Measurements from ENCODE around the gene KDM2A.
"Not testable (repeated sequence)": the region's sequence is repeated elsewhere in the genome, so short reads cannot be mapped to it uniquely, and the experiment has no call there.

Gene KDM2A

GRCh38 chr11:67167719-67168118 is 48.7 kb downstream of the KDM2A start:
- no peak for DNase-seq (ENCODE audit: low read depth in 2 of 2)

DNA sequence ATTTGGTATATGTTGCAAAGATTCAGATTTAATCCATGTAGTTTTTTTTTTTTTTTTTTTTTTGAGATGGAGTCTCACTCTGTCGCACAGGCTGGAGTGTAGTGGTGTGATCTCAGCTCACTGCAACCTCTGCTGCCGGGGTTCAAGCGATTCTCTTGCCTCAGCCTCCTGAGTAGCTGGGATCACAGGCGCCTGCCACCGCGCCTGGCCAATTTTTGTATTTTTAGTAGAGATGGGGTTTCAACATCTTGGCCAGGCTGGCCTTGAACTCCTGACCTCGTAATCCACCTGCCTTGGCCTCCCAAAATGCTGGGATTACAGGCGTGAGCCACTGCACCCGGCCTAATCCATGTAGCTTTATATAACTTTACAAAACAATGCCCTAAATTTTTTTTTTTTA is 49.8 kb downstream of the KDM2A start:
- not testable (repeated sequence) for DNase-seq (ENCODE audit: low read depth in 2 of 2)

DNA sequence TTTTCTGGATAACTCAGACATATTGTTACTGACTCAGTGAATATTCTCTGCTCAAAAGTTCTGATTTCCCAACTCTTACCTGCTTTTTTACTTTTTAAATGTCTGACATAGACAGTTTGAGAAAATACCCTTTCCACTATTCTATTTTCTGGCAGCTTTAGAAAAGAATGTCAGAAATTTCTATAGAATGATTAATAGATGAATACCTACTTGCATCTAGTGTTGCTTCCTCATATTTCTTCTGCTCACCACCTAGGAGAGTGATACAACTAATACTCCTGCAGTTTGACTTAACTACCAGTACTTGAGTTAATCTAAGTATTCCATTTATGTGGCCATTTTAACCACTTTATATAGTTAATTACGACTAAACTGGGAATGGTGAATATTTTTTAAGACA is 55.2 kb downstream of the KDM2A start:
- DNase-seq (ENCODE audit: low read depth in 2 of 2), result no peak

DNA sequence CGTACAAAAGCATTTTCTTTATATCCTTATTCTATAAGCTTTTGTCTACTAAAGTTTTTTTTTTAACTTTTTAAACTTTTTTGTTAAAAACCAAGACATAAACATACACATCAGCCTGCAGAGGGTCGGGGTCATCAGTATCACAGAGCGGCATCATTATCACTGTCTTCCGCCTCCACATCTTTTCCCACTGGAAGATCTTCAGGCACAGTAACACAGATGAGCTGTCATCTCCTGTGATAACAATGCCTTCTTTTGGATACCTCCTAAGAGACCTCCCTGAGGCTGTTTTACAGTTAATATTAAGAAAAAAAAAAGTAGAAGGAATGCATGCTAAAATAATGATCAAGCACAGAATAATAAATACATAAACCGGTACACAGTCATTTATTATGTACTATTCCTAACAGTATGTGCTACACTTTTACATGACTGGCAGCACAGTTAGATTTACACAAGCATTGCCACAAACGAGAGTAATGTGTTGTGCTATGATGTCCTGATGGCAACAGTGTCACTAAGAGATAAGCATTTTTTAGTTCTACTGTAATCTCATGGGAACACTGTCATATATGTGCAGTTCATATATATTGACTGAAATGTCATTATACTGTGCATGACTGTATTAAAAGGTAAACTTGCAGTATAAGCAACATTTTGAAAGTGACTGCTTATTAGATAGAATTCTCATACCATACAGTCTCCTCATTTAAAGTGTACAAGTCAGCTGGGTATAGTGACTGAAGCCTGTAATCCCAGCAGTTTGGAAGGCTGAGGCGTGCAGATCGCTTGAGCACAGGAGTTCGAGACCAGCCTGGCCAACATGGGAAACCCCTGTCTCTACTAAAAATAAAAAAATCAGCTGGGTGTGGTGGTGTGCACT is 58.6 kb downstream of the KDM2A start:
- DNase-seq (ENCODE audit: low read depth in 2 of 2), result no peak

- no peak for DNase-seq (ENCODE audit: low read depth in 2 of 2)
Observed at GRCh38 chr11:67178421-67178820, 59.4 kb downstream of the KDM2A start.

GRCh38 chr11:67178878-67179277 is 59.8 kb downstream of the KDM2A start:
- no peak for DNase-seq (ENCODE audit: low read depth in 2 of 2)

- no peak for DNase-seq (ENCODE audit: low read depth in 2 of 2)
Observed at GRCh38 chr11:67179892-67180490, 60.9 kb downstream of the KDM2A start.

DNA sequence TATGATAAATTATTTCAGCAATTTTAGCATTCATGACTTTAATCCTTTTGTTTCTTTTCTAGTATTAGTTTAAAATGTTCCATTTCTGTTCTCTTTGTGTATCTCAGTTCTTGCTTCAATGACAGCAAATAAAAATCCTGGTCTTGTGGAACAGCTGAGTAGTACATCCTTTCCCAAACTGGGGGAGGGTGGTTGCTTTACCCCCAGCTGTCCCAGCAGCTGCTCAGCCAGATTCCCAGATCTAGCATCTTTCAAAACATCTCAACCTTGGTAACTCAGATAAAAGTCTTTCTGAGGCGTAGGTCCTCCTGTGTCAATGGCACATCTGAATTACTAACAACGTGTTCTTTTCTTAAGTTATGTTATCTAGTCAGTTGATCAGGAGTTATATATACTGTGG is 75.0 kb downstream of the KDM2A start:
- no peak for DNase-seq (ENCODE audit: low read depth in 2 of 2)

GRCh38 chr11:67195971-67196456 is 77.0 kb downstream of the KDM2A start:
- peak; percentile 94 for DNase-seq (ENCODE audit: low read depth in 2 of 2)

DNA sequence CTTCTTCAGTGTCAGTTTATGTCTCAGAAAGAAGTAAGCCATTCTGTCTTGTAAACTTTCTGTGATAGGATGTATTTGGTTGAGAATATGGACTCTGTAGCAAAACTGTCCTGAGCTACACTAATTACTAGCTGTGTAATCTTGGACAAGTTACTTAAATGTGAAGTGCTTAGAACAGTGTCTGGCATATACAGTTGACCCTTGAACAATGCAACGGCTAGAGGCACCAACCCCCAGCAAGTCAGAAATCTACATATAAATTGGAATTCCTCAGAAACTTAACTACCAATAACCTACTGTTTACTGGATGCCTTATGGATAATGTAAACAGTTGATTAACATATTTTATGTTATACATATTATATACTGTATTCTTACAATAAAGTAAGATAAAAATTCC is 78.5 kb downstream of the KDM2A start:
- no peak for DNase-seq (ENCODE audit: low read depth in 2 of 2)

DNA sequence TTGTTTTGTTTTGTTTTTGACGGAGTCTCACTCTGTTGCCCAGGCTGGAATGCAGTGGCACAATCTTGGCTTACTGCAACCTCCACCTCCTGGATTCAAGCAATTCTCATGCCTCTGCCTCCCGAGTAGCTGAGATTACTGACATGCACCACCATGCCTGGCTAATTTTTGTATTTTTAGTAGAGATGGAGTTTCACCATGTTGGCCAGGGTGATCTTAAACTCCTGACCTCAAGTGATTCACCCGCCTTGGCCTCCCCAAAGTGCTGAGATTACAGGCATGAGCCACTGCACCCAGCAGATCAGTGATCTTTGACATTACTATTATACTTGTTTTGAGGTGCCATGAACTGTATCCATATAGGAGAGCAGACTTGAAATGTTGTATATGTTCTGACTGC is 79.7 kb downstream of the KDM2A start:
- DNase-seq (ENCODE audit: low read depth in 2 of 2), result not testable (repeated sequence)

- DNase-seq (ENCODE audit: low read depth in 2 of 2), result no peak
Observed at GRCh38 chr11:67199751-67200150, 80.7 kb downstream of the KDM2A start.

DNA sequence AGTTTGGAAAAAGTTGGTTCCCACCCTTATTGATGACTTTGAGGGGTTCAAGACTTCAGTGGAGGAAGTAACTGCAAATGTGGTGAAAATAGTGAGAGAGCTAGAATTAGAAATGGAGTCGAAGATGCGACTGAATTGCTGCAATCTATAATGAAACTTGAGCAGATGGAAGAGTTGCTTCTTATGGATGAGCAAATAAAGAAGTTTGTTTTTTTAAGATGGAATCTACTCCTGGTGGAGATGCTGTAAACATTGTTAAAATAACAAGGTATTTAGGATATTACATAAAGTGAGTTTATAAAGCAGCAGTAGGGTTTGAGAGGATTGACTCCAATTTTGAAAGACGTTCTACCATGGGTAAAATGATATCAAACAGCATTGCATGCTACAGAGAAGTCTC is 83.0 kb downstream of the KDM2A start:
- no peak for DNase-seq (ENCODE audit: low read depth in 2 of 2)

DNA sequence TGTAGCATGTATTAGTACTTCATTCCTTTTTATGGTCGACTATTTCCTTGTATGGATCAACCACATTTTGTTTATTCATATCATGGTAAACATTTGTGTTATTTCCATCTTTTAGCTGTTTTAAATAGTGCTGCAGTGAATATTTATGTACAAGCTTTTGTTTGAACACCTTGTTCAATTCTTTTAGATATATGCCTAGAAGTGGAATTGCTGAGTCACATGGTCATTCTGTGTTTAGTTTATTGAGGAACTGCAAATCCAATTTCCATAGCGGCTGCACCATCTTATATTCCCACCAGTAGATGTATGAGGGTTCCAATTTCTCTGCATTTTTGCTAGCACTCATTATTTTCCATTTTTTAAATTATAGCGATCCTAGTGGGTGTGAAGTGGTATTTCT is 85.8 kb downstream of the KDM2A start:
- no peak for DNase-seq (ENCODE audit: low read depth in 2 of 2)

DNA sequence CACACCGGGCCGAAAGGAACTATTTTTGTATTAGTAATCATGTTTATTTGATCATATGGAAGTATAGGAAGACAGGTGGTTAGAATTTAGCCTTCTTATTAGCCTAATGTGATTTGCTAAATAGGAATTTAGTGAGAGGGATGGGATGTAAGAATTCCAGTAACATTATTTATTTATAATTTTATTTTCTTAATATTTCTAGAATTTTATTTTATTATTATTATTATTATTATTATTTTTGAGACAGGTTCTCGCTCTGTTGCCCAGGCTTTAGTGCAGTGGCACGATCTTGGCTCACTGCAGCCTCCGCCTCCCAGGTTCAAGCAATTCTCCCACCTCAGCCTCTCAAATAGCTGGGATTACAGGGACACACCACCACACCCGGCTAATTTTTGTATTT is 90.2 kb downstream of the KDM2A start:
- not testable (repeated sequence) for DNase-seq (ENCODE audit: low read depth in 2 of 2)

DNA sequence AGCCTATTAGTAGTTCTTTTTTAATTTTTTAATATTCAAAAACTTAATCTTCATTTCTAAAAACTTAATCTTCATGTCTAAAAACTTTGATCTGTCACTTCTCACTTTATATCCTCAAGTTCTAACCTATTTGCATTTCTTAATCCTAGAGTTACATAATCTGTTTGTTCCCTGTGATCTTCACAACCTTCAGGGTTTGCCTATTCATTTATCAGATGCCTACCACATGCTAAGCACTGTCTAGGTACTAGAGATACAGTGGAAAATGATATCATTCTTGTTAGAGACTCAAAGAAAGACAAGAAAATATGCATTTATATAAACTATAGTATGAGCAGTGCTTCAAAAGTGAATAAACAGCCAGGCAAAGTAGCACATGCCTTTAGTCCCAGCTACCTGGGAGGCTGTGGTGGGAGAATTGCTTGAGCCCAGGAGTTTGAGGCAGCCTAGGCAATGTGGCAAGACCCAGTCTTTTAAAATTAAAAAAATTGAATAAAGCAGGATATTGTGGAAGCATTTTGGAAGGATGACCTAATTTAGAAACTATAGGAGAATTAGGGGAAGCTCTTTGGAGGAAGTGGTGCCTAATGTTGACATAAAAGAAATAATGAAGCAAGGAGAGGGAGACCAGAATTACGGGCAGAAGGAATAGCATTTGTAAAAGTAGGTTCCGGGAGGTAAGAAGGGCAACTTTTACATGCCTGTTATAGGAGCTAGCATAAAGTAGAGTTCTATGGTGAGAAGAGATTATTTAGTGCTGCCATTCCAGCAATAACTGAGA is 92.8 kb downstream of the KDM2A start:
- no peak for DNase-seq (ENCODE audit: low read depth in 2 of 2)

DNA sequence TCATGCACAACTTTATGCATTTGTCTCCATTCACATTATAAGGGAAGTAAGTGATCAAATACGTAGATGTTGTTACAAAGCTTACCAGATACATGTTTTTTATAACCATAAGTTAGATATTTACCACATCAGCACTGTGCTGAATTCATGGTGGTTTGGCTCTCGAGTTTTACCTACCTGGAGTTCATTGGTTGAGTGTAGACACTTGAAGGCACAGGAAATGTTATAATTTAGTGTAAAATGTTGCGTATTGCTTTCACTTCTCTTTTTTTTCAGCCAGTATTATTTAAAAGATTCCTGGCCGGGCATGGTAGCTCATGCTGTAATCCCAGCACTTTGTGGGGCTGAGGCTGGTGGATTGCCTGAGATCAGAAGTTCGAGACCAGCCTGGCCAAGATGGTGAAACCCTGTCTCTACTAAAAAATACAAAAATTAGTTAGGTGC is 94.1 kb downstream of the KDM2A start:
- no peak for DNase-seq (ENCODE audit: low read depth in 2 of 2)

DNA sequence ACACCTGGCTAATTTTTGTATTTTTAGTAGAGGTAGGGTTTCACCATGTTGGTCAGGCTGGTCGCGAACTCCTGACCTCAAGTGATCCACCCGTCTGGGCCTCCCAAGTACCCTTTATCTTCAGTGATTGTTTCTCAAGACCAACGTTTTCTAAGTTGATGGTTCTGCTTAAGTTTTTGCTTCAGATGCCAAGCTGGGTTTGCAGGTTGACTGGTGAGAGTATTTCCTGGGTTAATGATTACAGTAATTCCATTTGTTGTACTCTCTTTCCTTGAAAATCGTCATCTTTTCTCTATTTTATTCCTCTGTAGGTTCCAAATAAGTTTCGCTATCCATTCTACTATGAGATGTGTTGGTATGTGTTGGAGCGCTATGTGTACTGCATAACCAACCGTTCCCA is 108.7 kb downstream of the KDM2A start:
- no peak for DNase-seq (ENCODE audit: low read depth in 2 of 2)

GRCh38 chr11:67230406-67230805 is 111.3 kb downstream of the KDM2A start:
- no peak for DNase-seq (ENCODE audit: low read depth in 2 of 2)

GRCh38 chr11:67230886-67231285 is 111.8 kb downstream of the KDM2A start:
- no peak for DNase-seq (ENCODE audit: low read depth in 2 of 2)

DNA sequence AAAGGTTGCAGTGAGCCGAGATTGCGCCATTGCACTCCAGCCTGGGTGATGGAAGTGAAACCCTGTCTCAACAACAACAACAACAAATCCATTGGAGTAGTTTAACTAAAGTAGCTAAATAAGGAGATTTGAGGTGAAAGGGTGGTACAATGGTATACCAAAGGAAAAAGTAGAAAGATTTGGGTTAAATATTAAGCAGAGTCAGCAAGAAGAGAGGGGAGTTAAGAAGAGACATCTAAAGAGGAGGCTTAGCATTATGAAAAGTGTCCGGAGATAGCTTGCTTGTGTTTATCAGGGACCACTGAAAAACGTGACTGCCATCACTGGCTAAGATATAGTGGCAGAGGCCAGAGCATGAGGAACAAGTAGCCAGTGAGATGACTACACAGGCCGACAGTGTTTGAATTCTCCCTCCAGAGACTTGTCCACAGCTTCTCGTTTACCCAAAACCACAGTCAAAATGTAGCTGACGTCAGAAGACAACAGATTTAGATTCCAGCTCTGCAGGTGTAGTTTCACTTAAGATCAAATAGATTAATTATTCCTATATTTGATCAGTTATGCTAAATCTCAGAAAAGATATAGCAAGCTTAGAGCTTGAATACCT is 114.6 kb downstream of the KDM2A start:
- DNase-seq (ENCODE audit: low read depth in 2 of 2), result no peak

GRCh38 chr11:67234571-67234970 is 115.5 kb downstream of the KDM2A start:
- not testable (repeated sequence) for DNase-seq (ENCODE audit: low read depth in 2 of 2)
